Activated CD8-positive, alpha-beta T cell treated with anti-CD3 and anti-CD28 coated beads for 36 hours (primary cell): ENCODE results near the gene KCND3. TPM values are rescaled to one million over a fixed set of nuclear protein-coding genes. Genes with fewer than 3 reads are reported as not detected.

Source experiments
- ATAC-seq: fragments of 200-7000 bp; cut with Tn5 transposase; one replicate; pipeline ENCODE4 v1.10.0; 2021; ENCODE audit warnings: mild to moderate bottlenecking, moderate library complexity
- CTCF ChIA-PET: fragments of 350-600 bp; sonication (Branson Sonifier 250); formaldehyde crosslinking; loops from one replicate; lab custom pipeline; 2021; ENCODE audit warnings: antibody characterized with exemption; lab: Charles Lee
- POLR2A ChIA-PET: fragments of 350-600 bp; sonication (Branson Sonifier 250); formaldehyde crosslinking; loops from one replicate; lab custom pipeline; 2021; ENCODE audit warnings: antibody characterized with exemption; lab: Charles Lee
- DNase-seq: peaks from one replicate; pipeline ENCODE4 v3.0.0-alpha.2; 2020
- H3K27ac Mint-ChIP-seq: one replicate; pipeline ENCODE4 v1.8.0; 2021; ENCODE audit warnings: mild to moderate bottlenecking, mixed read lengths
- H3K27me3 Mint-ChIP-seq: one replicate; pipeline ENCODE4 v1.8.0; 2021; ENCODE audit warnings: mixed read lengths
- H3K36me3 Mint-ChIP-seq: one replicate; pipeline ENCODE4 v1.8.0; 2021; ENCODE audit warnings: low read depth, mixed read lengths
- H3K4me1 Mint-ChIP-seq: one replicate; pipeline ENCODE4 v1.8.0; 2021; ENCODE audit warnings: low read depth, mixed read lengths
- H3K4me3 Mint-ChIP-seq: one replicate; pipeline ENCODE4 v1.8.0; 2021; ENCODE audit warnings: mild to moderate bottlenecking, moderate library complexity, mixed read lengths
- H3K9me3 Mint-ChIP-seq: one replicate; pipeline ENCODE4 v1.8.0; 2021; ENCODE audit warnings: mixed read lengths
- CTCF ChIP-seq: fragments of 200-600 bp; IDR thresholded peaks from one replicate; pipeline ENCODE4 v1.8.0; 2022; ENCODE audit warnings: antibody characterized with exemption, mild to moderate bottlenecking
- intact Hi-C: fragments of 100-400 bp; cut with micrococcal nuclease; formaldehyde crosslinking; loops from one replicate; pipeline ENCODE4 v1.10.0; 2022
- total RNA-seq, 2 experiments: library from RNA; stranded (reverse); gene quantifications; one replicate each; pipeline ENCODE4 v1.2.3, GENCODE V29; 2021

KCND3 gene
- total RNA-seq, 2 experiments from 2014 or later, result not detected

DNA sequence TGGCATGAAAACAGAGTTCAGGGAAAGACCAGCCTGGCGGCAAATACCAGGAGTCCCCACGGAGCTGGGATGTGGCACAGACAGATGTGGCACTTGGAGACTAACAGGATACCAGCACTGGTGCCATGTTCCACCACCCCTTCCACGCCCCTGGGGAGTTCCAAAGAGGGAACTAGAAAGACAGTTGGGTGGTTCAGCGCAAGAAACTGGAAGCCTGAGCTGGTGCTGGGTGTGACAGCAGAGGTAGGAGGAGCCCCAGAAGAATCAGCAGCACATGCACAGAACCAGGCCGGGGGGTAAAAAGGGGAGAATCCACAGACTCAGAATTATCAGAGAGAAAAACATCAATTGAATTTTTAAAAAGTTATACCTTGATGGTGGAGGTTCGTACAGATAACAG, 211.4 kb downstream of the KCND3 start:
- no peaks in the 10 kb centered on the region for H3K9me3 Mint-ChIP-seq
- TF ChIP-seq CTCF, result no peak
- no peak overlapping the region for H3K4me3 Mint-ChIP-seq
- no peaks in the 10 kb centered on the region for H3K27me3 Mint-ChIP-seq
- ChIA-PET CTCF (interaction anchor here (0.6 to 1.1 kb wide), 2 partner anchors 8 to 31 kb away, joined by 3 to 4 read pairs; no protein-coding TSS in a partner anchor), POLR2A (no interaction called here)
- DNase-seq (no peak), ATAC-seq (no peak)
- intact Hi-C loops, result no loop called here
- H3K27ac Mint-ChIP-seq, result no peak overlapping the region
- no peaks in the 10 kb centered on the region for H3K4me1 Mint-ChIP-seq
- H3K36me3 Mint-ChIP-seq, result no peaks in the 10 kb centered on the region

DNA sequence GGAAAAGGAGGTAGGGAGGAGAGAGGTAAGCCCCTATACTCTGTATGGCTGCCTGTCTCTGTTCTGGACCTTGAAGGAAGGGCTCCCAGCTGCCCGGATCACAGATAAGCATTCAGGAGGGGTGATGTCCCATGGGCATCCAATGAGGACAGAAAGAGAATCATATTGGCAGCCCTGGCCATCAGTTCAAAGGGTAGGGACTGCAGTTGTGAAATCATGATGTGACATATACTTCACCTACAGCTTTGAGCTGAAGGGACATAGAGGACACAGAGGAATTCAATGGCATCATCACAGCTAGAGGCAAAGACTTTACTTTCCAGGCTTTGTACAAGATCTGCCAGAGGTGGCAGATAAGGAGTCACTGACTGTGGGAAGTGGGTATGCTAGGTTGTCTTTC, 212.2 kb downstream of the KCND3 start:
- H3K27me3 Mint-ChIP-seq, result no peaks in the 10 kb centered on the region
- no peaks in the 10 kb centered on the region for H3K9me3 Mint-ChIP-seq
- ATAC-seq (no peak), DNase-seq (no peak)
- H3K4me1 Mint-ChIP-seq, result no peaks in the 10 kb centered on the region
- TF ChIP-seq CTCF, result no peak
- ChIA-PET POLR2A (no interaction called here), CTCF (interaction anchor here (1.1 kb wide), 1 partner anchor 30 kb away, joined by 3 read pairs; no protein-coding TSS in a partner anchor)
- H3K27ac Mint-ChIP-seq, result no peak overlapping the region
- H3K4me3 Mint-ChIP-seq, result no peak overlapping the region
- intact Hi-C loops, result no loop called here
- no peaks in the 10 kb centered on the region for H3K36me3 Mint-ChIP-seq

DNA sequence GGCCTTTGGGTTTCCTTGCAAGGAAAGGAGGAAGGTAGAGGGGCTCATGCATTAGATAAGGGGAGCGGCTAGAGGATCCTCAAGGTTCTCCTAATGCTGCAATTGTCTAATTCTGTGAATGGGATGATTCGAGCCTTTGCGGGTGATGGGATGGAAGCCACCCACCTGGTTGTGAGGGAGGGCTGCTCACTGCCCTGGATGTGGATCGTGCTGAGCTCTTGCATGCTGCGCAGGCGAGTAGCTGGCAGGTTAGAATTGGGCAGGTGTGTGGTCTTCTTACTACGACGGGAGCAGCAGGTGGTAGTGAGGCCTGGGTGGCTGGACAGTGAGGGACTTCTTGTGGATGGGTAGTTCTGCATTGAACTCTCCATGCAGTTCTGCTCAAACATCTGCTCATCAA, 212.6 kb downstream of the KCND3 start:
- Mint-ChIP-seq H3K4me1 (no peaks in the 10 kb centered on the region), H3K27me3 (no peaks in the 10 kb centered on the region), H3K36me3 (no peaks in the 10 kb centered on the region), H3K4me3 (no peak overlapping the region), H3K27ac (no peak overlapping the region), H3K9me3 (no peaks in the 10 kb centered on the region)
- TF ChIP-seq CTCF, result no peak
- POLR2A ChIA-PET, result no interaction called here
- ATAC-seq (no peak), DNase-seq (no peak)
- CTCF ChIA-PET, result interaction anchor here (1.1 kb wide), 1 partner anchor 30 kb away, joined by 3 read pairs; no protein-coding TSS in a partner anchor
- intact Hi-C loops, result no loop called here

DNA sequence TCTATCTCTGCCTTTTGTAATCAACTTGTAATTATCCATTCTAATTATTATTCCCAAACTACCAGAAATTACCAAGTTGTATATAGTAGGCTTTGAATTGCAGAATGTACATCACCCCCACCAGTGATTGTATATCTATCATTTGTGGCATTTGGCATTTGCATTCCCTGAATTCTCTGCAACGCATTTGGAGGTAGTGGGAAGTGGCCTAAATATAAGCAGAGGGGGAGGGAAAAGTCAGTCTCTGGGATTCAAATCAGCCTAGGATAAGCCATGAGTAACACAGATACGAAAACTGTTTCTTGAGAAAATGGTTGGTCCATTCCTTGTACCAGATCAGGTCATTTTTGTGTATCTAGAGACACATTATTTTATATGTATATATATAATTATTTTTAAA, 213.1 kb downstream of the KCND3 start:
- Mint-ChIP-seq H3K27ac (no peak overlapping the region), H3K27me3 (no peaks in the 10 kb centered on the region), H3K36me3 (no peaks in the 10 kb centered on the region), H3K9me3 (no peaks in the 10 kb centered on the region), H3K4me3 (no peak overlapping the region), H3K4me1 (no peaks in the 10 kb centered on the region)
- ChIA-PET CTCF (no interaction called here), POLR2A (interaction anchor here (0.7 kb wide), 1 partner anchor 391 kb away, joined by 3 read pairs; no protein-coding TSS in a partner anchor)
- intact Hi-C loops, result no loop called here
- DNase-seq (no peak), ATAC-seq (no peak)
- TF ChIP-seq CTCF, result no peak

DNA sequence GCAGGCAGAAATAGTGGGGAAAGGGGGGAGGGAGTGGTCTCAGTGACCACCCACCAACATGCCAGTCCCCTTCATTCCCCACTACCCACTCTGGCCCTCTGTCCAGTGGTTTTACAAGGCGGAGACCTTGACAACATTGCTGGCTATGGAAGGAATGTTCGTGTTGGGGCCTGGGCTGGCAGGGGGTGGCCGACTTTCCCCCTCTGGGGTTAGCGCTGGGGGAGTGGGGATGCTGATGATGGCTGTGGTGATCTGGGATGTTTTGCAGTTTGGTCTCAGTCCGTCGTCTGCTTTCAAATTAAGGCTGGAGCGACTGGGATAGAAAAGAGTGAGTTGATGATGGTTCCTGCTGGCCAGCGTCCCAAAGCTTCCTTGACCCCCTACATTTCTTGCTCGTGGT, 213.5 kb downstream of the KCND3 start:
- Mint-ChIP-seq H3K27me3 (no peaks in the 10 kb centered on the region), H3K4me3 (no peak overlapping the region), H3K27ac (no peak overlapping the region), H3K4me1 (no peaks in the 10 kb centered on the region), H3K9me3 (no peaks in the 10 kb centered on the region), H3K36me3 (no peaks in the 10 kb centered on the region)
- DNase-seq (no peak), ATAC-seq (no peak)
- ChIA-PET POLR2A (interaction anchor here (0.7 kb wide), 1 partner anchor 390 kb away, joined by 3 read pairs; no protein-coding TSS in a partner anchor), CTCF (no interaction called here)
- TF ChIP-seq CTCF, result no peak
- intact Hi-C loops, result no loop called here
